Stimulated activated CD4-positive, alpha-beta T cell treated with anti-CD3 and anti-CD28 coated beads, Interleukin-15, amount 100 ng/mL, for 24 hours (primary cell): Measurements from ENCODE around the gene ETFA.

Source experiments
- DNase-seq: peaks from one replicate; pipeline ENCODE4 v3.0.0-alpha.2; 2020

Gene ETFA

DNA sequence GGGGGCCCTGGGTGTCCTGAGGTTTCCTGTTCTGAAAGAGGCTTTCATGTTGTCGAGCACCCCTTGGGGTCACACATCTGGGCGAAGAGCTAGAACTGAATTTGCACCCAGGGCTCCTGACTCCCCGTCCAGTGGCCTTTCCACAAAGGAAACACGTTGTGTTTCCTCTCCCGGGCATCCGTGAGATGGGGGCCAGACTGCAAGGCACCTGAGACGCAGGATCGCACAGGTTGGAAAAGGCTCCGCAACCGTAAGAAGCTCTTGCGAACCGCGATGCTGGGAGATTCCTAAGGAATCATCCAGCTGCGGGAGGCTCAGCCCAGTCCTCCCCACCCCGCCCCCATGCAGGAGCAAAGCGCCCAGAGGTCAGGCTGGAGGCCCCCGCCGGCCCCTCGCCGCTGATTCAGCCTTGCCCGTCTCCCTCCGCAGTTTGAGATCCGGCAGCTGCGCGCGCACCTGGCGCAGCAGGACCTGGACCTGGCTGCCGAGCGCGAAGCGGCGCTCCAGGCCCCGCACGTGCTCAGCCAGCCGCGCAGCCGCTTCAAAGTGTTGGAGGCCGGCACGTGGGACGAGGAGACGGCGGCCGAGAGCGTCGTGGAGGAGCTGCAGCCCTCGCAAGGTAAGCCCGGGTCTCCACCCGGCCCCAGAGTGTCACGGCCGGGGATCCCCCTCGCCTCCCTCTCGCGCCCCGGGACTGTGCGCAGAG, 119.6 kb downstream of the ETFA start:
- DNase-seq: peak; percentile 19

GRCh38 chr15:76190751-76191538, 120.3 kb downstream of the ETFA start:
- peak; percentile 85 for DNase-seq

- DNase-seq: no peak
Measured at GRCh38 chr15:76190070-76190564, 121.2 kb downstream of the ETFA start.

GRCh38 chr15:76189106-76189505, 122.2 kb downstream of the ETFA start:
- DNase-seq: no peak

DNA sequence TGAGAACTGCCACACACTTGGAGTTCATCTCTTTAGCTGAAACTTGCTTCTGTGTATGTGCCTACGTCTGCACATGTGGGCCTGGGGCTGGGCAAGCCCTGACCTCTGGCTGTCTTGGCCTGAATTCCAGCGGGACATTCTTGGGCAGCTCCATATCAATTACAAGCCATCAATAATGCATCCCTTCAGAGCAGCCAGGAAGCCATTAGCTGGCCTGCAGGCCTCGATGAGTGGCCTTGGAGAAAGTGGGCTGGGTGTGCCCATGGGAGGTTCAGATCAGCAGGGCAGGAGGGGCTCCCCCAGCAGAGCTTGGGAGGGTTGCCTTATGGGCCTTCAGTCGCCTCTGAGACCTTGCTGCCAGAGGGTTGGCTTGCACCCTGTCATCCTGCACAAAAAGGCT, 124.1 kb downstream of the ETFA start:
- DNase-seq: no peak

GRCh38 chr15:76185716-76186115, 125.6 kb downstream of the ETFA start:
- peak; percentile 22 for DNase-seq

GRCh38 chr15:76184650-76185035, 126.6 kb downstream of the ETFA start:
- no peak for DNase-seq

GRCh38 chr15:76183930-76184649, 127.2 kb downstream of the ETFA start:
- DNase-seq: no peak

GRCh38 chr15:76181705-76182107, 129.6 kb downstream of the ETFA start:
- peak; percentile 61 for DNase-seq

- DNase-seq: no peak
Measured at GRCh38 chr15:76180321-76180720, 130.9 kb downstream of the ETFA start.

GRCh38 chr15:76179023-76179422, 132.2 kb downstream of the ETFA start:
- no peak for DNase-seq

DNA sequence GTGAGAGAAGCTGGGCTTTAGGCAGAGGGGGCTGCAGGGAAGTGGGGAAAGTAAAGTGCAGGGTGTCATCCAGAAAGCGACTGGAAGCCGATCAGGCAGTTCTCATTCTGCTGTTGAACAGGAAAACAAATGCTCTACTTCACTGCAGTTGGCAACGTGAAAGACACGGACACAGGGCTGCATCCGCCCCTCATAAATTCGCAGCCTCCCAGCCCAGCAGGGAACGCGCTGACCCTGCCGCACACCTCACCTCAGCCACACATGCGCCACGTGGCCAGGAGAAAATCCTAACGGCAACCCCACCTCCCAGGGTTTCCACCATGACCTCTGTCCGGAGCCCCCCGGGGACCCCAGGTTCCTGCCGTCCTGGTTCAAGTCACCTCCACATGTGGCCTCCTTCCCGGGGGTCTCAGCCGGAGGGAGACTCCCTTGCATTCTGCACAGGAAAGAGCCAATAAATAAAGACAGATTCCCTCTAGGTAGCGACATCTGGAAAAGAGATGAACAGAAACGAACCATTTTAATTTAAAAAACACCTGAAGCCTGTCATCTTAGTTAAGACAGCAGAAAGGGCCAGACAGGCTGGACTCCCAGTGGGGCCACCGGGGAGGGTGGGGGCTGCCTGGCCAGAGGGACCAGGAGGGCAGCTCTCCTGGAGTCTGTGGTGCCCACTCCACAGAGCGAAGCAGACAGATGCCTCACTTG, 132.8 kb downstream of the ETFA start:
- DNase-seq: no peak

DNA sequence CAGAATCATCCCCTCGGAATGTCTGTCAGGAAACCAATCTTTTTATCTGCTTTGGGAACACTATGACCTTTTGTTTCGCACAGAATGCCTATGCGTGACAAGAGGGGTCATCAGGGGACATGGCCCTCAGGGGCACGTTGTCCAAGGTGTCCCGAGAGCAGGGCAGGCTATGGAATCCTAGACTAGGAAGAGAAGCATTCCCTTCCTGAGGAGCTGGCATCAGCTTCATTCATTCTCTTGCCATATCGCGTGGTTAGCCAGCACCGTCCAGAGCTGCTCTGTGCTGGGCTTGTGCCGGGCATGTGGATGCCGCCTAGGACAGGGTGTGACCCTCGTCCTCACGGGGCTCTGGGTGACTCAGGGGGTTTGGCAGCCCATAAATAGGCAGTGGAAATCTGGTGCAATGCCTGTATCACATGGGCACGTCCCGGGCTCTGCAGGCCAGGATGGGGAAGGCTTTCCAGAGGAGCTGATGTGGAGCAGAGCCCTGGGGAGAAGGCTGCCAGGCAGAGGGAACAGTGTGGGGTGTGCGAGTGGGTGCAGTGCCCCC, 133.7 kb downstream of the ETFA start:
- no peak for DNase-seq

- DNase-seq: no peak
Measured at GRCh38 chr15:76176487-76177085, 134.7 kb downstream of the ETFA start.

GRCh38 chr15:76176059-76176458, 135.2 kb downstream of the ETFA start:
- DNase-seq: no peak

GRCh38 chr15:76175442-76175841, 135.8 kb downstream of the ETFA start:
- DNase-seq: no peak

DNA sequence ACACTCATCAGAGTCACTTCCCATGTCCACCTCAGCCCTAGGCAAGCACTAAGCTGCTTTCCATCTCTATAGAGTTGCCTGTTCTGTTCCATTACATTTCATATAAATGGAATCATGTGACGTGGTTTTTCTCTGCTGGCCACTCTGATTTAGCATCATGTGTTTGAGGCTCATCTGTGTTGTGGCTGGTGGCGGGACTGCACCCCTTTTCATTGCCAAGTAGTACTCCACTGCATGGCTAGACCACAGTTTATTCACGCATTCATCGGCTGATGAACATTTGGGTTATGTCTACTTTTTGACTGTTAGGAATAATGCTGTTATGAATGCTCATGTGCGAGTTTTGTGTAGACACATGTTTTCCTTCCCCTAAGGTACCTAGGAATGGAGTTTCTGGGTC, 136.6 kb downstream of the ETFA start:
- no peak for DNase-seq

DNA sequence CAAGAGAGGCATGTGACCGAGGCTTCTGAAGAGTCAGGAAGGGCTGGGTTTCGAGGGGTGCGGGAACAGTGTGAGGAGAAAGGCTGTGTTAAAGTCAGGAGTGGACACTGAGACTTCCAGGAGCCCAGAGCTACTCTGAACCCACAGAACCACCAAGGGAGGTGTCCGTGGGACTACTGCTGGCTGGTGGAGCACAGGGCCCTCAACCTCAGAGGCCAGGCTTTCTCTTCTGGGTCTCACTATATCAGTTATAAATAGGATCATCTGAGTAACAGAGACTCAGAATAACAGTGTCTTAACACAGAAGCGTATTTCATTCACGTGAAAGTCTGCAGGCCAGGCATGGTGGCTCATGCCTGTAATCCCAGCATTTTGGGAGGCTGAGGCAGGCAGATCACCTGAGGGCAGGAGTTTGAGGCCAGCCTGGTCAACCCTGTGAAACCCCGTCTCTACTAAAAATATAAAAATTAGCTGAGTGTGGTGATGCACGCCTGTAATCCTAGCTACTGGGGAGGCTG, 137.9 kb downstream of the ETFA start:
- no peak for DNase-seq

GRCh38 chr15:76172782-76173181, 138.5 kb downstream of the ETFA start:
- DNase-seq: no peak

DNA sequence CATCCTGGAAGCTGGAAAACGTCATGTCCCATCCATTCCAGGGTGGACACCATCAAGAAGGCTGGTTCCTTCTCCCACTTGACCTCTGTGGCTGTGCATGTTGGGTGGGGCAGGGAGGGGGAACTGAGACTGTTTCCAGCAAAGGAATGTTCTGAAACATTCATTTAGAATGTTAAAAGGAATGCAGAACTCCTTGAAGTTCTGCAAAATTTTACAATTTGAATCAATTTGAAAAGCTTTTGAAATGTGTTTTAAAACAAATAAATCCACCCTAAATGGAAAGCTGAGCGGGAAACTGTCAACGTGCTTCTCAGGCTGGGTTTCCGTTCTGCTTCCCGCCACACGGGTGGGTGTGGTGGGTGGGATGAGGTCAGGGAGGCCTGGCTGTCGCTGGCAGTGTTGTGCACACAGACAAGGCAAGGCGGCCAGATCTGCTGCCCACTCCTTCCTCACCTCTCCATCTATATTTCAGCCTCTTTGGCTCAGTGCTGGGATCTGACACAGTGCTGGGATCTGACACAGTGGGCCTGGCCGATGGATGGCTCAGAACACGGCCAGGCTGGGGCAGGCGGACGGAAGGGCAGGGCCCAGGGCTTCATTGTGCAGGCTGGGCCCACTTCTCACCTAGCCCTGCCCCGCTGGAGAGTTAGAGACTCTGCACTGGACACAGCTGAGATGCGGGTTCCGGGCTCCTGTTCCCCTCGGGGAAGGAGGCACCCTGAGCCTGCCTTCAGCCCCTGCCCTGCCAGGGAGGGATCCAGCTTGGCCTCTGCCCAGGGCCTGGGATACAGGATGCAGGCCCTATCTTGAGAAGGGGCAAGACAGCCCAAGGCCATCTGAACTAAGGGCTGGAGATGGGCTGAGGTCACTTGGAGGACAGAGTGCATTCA, 141.1 kb downstream of the ETFA start:
- DNase-seq: no peak

DNA sequence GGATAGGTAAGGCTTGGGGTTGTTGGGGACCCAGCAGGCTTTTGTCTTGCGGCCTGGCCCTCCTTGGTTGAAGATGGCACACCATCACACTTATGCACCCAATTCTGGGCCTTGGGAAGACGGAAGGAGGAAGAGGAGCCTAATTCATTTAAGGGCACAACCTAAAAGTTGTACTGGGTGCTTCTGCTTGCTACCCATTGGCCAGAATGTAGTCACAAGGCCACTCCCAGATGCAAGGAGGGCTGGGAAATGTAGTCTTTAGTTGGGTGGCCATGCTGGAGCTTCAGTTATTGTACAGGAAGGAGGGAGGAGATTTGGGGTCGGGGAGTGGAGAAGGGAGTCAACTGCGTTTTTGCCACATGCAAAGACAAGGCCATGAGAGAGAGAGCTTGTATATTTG, 142.3 kb downstream of the ETFA start:
- DNase-seq: no peak
